Epithelial cell of proximal tubule (primary cell): Measurements from ENCODE around the gene USP9X. TPM values are rescaled to one million over a fixed set of nuclear protein-coding genes. Genes with fewer than 3 reads are reported as not detected.

Source experiments
- DNase-seq: peaks from one replicate; pipeline ENCODE4 v3.0.0-alpha.2; 2011; ENCODE audit warnings: low read depth
- H3K4me3 ChIP-seq: 2 replicates; pipeline ENCODE4 v1.5.1; 2011; ENCODE audit warnings: low read depth, mild to moderate bottlenecking, low read length
- total RNA-seq: library from RNA; depleted of rRNA; stranded (reverse); fragments of >200 nt; gene quantifications from 2 replicates; pipeline ENCODE4 v1.2.3, GENCODE V29; 2015
- TF ChIP-seq, protein P1 (sequence below): conservative IDR thresholded peaks from 2 replicates; pipeline ENCODE4 v1.5.1; 2012; ENCODE audit warnings: low read depth, mild to moderate bottlenecking, low read length

The USP9X gene, protein sequence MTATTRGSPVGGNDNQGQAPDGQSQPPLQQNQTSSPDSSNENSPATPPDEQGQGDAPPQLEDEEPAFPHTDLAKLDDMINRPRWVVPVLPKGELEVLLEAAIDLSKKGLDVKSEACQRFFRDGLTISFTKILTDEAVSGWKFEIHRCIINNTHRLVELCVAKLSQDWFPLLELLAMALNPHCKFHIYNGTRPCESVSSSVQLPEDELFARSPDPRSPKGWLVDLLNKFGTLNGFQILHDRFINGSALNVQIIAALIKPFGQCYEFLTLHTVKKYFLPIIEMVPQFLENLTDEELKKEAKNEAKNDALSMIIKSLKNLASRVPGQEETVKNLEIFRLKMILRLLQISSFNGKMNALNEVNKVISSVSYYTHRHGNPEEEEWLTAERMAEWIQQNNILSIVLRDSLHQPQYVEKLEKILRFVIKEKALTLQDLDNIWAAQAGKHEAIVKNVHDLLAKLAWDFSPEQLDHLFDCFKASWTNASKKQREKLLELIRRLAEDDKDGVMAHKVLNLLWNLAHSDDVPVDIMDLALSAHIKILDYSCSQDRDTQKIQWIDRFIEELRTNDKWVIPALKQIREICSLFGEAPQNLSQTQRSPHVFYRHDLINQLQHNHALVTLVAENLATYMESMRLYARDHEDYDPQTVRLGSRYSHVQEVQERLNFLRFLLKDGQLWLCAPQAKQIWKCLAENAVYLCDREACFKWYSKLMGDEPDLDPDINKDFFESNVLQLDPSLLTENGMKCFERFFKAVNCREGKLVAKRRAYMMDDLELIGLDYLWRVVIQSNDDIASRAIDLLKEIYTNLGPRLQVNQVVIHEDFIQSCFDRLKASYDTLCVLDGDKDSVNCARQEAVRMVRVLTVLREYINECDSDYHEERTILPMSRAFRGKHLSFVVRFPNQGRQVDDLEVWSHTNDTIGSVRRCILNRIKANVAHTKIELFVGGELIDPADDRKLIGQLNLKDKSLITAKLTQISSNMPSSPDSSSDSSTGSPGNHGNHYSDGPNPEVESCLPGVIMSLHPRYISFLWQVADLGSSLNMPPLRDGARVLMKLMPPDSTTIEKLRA (N-terminal part only)
- 27.6 and 34.8 TPM in 2 replicates for total RNA-seq

DNA sequence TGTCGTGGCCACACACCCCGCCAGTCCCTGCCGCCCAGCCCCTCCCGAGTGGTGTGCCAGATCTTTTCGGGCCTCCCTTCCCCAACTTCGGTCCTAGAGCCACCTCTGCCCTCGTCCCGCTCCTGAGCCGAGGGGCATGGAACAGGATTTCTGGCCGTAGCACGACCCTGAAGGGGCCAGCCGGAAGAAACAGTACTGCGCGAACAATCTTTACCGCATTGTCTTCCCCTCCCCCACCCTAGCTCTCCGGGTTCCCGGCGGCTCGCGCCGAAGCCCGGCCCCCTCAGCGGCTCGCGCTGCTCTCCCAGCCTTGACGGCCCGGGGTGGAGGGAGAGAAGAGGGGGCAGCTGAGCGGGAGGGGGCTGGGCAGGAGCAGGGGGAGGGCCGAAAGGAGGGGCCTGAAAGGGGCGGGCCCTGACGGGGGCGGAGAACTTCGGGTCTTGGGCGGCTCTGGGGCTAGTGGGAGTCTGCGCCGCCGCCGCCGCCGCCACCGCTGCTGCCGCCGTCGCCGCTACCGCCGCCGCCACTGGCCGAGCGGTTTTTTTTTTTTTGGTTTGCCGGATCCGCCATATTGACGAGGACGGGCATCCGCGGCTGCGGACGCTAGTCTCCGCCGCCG is at the start of gene USP9X:
Gene USP9X (plus strand): TSS at position 553 of the 619 bp plus-strand sequence. CDS start 38,184 bp downstream, outside the sequence.
- DNase-seq: no peak
- H3K4me3 ChIP-seq: peak within 1 kb of the TSS; percentile 78
- TF ChIP-seq, protein P1, sequence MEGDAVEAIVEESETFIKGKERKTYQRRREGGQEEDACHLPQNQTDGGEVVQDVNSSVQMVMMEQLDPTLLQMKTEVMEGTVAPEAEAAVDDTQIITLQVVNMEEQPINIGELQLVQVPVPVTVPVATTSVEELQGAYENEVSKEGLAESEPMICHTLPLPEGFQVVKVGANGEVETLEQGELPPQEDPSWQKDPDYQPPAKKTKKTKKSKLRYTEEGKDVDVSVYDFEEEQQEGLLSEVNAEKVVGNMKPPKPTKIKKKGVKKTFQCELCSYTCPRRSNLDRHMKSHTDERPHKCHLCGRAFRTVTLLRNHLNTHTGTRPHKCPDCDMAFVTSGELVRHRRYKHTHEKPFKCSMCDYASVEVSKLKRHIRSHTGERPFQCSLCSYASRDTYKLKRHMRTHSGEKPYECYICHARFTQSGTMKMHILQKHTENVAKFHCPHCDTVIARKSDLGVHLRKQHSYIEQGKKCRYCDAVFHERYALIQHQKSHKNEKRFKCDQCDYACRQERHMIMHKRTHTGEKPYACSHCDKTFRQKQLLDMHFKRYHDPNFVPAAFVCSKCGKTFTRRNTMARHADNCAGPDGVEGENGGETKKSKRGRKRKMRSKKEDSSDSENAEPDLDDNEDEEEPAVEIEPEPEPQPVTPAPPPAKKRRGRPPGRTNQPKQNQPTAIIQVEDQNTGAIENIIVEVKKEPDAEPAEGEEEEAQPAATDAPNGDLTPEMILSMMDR: no peak

DNA sequence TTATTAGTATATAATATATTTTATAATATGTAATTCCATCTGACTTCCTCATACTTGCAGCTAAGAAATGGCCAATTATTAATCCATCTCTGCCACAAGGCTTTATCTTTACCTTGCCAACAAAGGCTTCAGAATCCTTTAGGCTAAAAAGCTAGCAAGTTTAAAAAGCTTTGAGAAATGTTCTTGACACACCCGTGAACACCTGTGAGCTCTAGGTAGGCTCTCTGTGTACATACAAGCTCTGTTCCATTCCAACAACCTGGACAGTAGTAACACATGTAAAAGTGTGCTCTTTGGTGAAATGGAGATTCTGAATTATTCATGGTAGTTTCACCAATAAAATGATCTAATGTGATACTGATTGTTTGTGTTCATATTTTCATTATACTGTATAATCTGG is 49.7 kb upstream of the USP9X start:
- no peak overlapping the region for H3K4me3 ChIP-seq
- DNase-seq: no peak
- TF ChIP-seq, protein P1: no peak

DNA sequence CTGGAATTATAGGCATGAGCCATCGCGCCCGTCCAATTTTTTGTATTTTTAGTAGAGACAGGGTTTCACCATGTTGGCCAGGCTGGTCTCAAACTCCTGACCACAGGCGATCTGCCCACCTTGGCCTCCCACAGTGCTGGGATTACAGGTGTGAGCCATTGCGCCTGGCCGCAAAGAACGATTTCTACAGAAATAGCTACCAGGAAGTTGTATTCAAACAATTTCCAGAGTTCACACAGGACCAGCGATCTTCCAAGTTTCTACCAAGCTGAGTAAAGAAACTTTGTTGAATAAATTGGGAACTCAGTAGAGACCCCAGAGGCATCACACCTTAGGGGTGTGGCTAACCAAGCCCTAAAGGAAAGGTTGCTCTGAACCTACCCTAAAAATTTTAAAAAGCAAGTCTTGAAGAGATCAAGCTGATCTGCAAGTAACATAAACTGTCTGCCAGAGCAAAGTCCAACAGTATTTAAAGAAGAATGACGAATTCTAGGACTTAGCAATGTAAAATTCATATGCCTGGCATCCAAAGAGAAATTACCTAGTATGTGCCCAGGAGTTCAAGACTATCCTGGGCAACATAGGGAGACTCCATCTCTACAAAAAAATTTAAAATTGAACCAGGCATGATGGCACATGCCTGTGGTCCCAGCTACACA is 48.4 kb upstream of the USP9X start:
- no peak overlapping the region for H3K4me3 ChIP-seq
- no peak for DNase-seq
- TF ChIP-seq, protein P1: no peak

- DNase-seq: no peak
- no peak overlapping the region for H3K4me3 ChIP-seq
- TF ChIP-seq, protein P1: no peak
These were observed 42.0 kb upstream of the USP9X start for GRCh38 chrX:41043196-41043595.

GRCh38 chrX:41043674-41044345 is 41.4 kb upstream of the USP9X start:
- DNase-seq: no peak

More at GRCh38 chrX:41043674-41044345, 41.4 kb upstream of the USP9X start:
- no peak overlapping the region for H3K4me3 ChIP-seq
- TF ChIP-seq, protein P1: no peak
